ENCODE data around the gene MED1.

GRCh38 chr17:39483506-39483905 is 32.4 kb upstream of the MED1 start:
- TF ChIP-seq EZH2 (IDR thresholded peaks at IDR 0.05; ENCODE audit: borderline replicate concordance, low read depth, low read length, poor library complexity, severe bottlenecking) (no peak), CTCF (conservative IDR thresholded peaks at IDR 0.05; ENCODE audit: low read depth, low read length) (no peak)
